ENCODE measurements around the gene SCYL1.

Gene SCYL1

GRCh38 chr11:65492637-65493366 lies 32.1 kb upstream of the SCYL1 start:
- in situ Hi-C loops (cut with MboI; ENCODE audit: low pct_unique_long_range_greater_than_20kb, low sequenced_read_pairs): no loop called here
- DNase-seq: peak; percentile 79

GRCh38 chr11:65493367-65494176 lies 31.3 kb upstream of the SCYL1 start:
- in situ Hi-C loops (cut with MboI; ENCODE audit: low pct_unique_long_range_greater_than_20kb, low sequenced_read_pairs): no loop called here
- no peak for DNase-seq

GRCh38 chr11:65496304-65497140 lies 28.4 kb upstream of the SCYL1 start:
- in situ Hi-C loops (cut with MboI; ENCODE audit: low pct_unique_long_range_greater_than_20kb, low sequenced_read_pairs): no loop called here
- DNase-seq: peak; percentile 56

GRCh38 chr11:65497141-65498041 lies 27.5 kb upstream of the SCYL1 start:
- peak; percentile 100 for DNase-seq
- in situ Hi-C loops (cut with MboI; ENCODE audit: low pct_unique_long_range_greater_than_20kb, low sequenced_read_pairs): no loop called here

GRCh38 chr11:65498042-65498726 lies 26.7 kb upstream of the SCYL1 start:
- peak; percentile 76 for DNase-seq

GRCh38 chr11:65498727-65498976 lies 26.2 kb upstream of the SCYL1 start:
- no peak for DNase-seq
- in situ Hi-C loops (cut with MboI; ENCODE audit: low pct_unique_long_range_greater_than_20kb, low sequenced_read_pairs): no loop called here

More at GRCh38 chr11:65498042-65498726, 26.7 kb upstream of the SCYL1 start:
- in situ Hi-C loops (cut with MboI; ENCODE audit: low pct_unique_long_range_greater_than_20kb, low sequenced_read_pairs): no loop called here

GRCh38 chr11:65498977-65499712 lies 25.7 kb upstream of the SCYL1 start, which contains the start of gene MALAT1:
TSS of gene MALAT1 (plus strand) at chr11:65499045.
- in situ Hi-C loops (cut with MboI; ENCODE audit: low pct_unique_long_range_greater_than_20kb, low sequenced_read_pairs): no loop called here

GRCh38 chr11:65499713-65500386 lies 25.0 kb upstream of the SCYL1 start:
- DNase-seq: no peak
- in situ Hi-C loops (cut with MboI; ENCODE audit: low pct_unique_long_range_greater_than_20kb, low sequenced_read_pairs): no loop called here

More at GRCh38 chr11:65498977-65499712, 25.7 kb upstream of the SCYL1 start, which contains the start of gene MALAT1:
- peak; percentile 91 for DNase-seq

GRCh38 chr11:65500387-65501185 lies 24.3 kb upstream of the SCYL1 start:
- DNase-seq: peak; percentile 79
- in situ Hi-C loops (cut with MboI; ENCODE audit: low pct_unique_long_range_greater_than_20kb, low sequenced_read_pairs): no loop called here

GRCh38 chr11:65501186-65501471 lies 23.8 kb upstream of the SCYL1 start:
- no peak for DNase-seq
- in situ Hi-C loops (cut with MboI; ENCODE audit: low pct_unique_long_range_greater_than_20kb, low sequenced_read_pairs): no loop called here

- DNase-seq: peak; percentile 71
- in situ Hi-C loops (cut with MboI; ENCODE audit: low pct_unique_long_range_greater_than_20kb, low sequenced_read_pairs): no loop called here
These were observed 23.2 kb upstream of the SCYL1 start for GRCh38 chr11:65501472-65502273.

- in situ Hi-C loops (cut with MboI; ENCODE audit: low pct_unique_long_range_greater_than_20kb, low sequenced_read_pairs): no loop called here
- no peak for DNase-seq
These were observed 22.7 kb upstream of the SCYL1 start for GRCh38 chr11:65502274-65502554.

GRCh38 chr11:65502555-65503367 lies 22.1 kb upstream of the SCYL1 start:
- peak; percentile 66 for DNase-seq
- in situ Hi-C loops (cut with MboI; ENCODE audit: low pct_unique_long_range_greater_than_20kb, low sequenced_read_pairs): no loop called here

- in situ Hi-C loops (cut with MboI; ENCODE audit: low pct_unique_long_range_greater_than_20kb, low sequenced_read_pairs): no loop called here
These were observed 21.4 kb upstream of the SCYL1 start for GRCh38 chr11:65503368-65503948.

More at GRCh38 chr11:65503368-65503948, 21.4 kb upstream of the SCYL1 start:
- DNase-seq: no peak
